ENCODE measurements around the gene CST7. TPM values are rescaled to one million over a fixed set of nuclear protein-coding genes. Genes with fewer than 3 reads are reported as not detected.

The CST7 gene
- total RNA-seq, 2 donors from 2014 or later, result 2.7 to 3.2 TPM

DNA sequence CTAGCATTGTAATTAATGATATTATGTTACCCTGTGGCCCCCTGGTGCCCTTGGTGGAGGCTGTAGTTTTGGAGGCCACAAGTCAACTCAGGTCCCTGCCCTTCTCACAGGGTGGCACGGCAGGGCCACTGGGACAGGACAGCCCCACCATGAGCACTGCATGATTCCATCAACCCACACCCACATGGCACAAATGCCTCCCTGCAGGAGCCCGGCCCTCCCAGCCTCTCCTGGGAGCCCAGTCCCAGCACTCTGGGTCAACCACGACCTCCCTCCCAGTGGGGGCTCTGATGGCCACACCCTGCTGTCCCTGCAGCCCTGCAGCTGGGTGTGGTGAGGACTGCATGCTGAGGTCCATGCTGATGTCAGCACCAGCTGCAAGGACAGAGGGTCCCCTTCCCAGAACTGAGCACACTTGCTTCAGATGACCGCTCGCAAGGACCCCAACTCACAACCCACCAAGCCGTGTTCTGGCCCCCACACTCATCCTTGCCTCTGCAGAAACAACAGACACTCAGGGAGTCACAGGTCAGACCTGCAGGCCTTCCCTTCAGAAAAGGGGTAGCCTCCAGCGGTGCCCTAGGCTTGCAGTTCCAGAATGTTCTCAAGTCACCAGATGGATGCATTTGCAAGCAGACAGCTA is 15.7 kb upstream of the CST7 start:
- Histone ChIP-seq H3K9me3 (no peaks in the 10 kb centered on the region), H3K4me3 (no peak overlapping the region), H3K27me3 (no peaks in the 10 kb centered on the region), H3K4me1 (no peaks in the 10 kb centered on the region), H3K36me3 (no peaks in the 10 kb centered on the region), H3K27ac (no peak overlapping the region)
- DNase-seq (ENCODE audit: low spot score), result no peak
- no peak for TF ChIP-seq CTCF (IDR thresholded peaks at IDR 0.05)

- TF ChIP-seq CTCF (IDR thresholded peaks at IDR 0.05), result no peak
- DNase-seq (ENCODE audit: low spot score), result no peak
- no peak overlapping the region for H3K4me3 ChIP-seq
- H3K36me3 ChIP-seq, result no peaks in the 10 kb centered on the region
- no peaks in the 10 kb centered on the region for H3K27me3 ChIP-seq
- no peaks in the 10 kb centered on the region for H3K4me1 ChIP-seq
- no peak overlapping the region for H3K27ac ChIP-seq
- no peaks in the 10 kb centered on the region for H3K9me3 ChIP-seq
Observed at GRCh38 chr20:24934101-24934661, 14.9 kb upstream of the CST7 start.

DNA sequence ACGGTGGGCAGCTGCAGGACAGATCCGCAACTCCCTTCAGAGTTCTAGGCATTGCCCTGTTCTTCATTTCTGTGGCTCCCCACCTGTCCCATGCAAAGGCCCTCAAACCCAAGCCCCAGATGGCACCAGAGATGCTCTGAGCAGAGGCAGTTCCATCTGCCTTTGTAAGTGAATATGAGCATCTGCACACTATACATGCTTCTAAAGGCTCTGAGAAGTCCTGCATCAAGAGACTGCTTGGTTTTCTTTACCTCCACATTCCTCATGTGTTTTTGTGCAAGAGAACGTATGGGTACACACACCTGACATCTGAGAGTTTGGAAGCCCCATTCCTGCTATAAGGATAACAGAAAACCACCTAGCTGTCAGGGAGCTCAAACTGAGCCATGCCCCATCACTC is 14.4 kb upstream of the CST7 start:
- H3K27ac ChIP-seq, result no peak overlapping the region
- no peak for DNase-seq (ENCODE audit: low spot score)
- H3K4me3 ChIP-seq, result no peak overlapping the region
- no peaks in the 10 kb centered on the region for H3K4me1 ChIP-seq
- TF ChIP-seq CTCF (IDR thresholded peaks at IDR 0.05), result no peak
- H3K9me3 ChIP-seq, result no peaks in the 10 kb centered on the region
- H3K27me3 ChIP-seq, result no peaks in the 10 kb centered on the region
- no peaks in the 10 kb centered on the region for H3K36me3 ChIP-seq

DNA sequence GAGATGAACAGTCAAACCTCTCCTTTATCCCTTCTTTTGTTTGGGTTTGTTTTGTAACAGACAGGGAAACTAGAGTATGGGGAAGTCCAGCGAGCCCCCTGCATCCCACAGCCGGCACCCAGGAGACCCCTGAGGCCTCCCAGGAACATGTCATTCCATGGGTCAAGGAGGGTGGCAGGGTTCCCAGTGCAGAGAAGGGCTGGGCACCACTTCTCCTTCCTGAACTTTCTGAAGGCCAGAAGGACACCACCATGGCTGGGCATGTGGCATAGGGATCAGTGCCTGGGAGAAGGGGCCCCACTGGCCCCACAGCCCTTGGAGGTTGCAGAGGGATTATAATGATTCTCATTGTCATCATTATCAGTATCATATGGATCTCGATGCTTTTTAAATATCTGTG is 13.9 kb upstream of the CST7 start:
- no peak for DNase-seq (ENCODE audit: low spot score)
- Histone ChIP-seq H3K4me1 (no peaks in the 10 kb centered on the region), H3K9me3 (no peaks in the 10 kb centered on the region), H3K27ac (no peak overlapping the region), H3K4me3 (no peak overlapping the region), H3K27me3 (no peaks in the 10 kb centered on the region), H3K36me3 (no peaks in the 10 kb centered on the region)
- no peak for TF ChIP-seq CTCF (IDR thresholded peaks at IDR 0.05)

DNA sequence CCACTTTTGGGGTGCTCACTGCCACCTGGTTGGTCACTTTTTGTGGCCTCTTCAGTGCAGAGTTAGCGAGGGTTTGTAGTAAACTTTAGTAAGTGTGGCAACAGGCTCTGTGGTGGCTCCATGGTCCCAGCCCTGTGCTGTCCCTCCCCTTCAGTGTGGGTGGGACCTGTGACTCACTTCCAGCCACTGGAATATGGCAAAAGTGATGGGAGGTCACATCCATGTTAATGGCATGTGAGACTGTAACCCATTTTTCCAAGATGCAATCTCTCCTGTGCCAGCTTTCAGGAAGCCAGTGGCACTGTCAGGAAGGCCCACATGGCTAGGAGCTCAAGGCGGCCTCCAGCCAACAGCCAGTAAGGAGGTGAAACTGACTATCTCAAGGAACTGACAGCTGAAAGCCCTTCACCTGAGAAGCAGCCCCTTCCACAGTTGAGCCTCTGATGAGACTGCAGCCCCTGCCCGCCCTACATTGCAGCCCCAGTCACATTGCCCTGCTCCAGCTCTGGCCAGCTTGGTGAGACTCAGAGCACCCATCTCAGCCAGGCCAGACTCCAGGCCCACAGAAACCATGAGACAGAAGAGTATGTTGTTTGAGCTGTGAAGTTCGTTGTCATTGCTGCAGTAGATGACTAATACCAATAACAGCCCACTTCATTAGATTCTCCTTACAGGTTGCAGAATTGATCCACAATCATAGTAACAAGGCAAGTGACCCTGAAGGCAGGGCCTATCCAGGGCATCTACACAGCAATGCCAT is 13.1 kb upstream of the CST7 start:
- Histone ChIP-seq H3K4me3 (no peak overlapping the region), H3K27ac (no peak overlapping the region), H3K9me3 (no peaks in the 10 kb centered on the region), H3K27me3 (no peaks in the 10 kb centered on the region), H3K4me1 (no peaks in the 10 kb centered on the region), H3K36me3 (no peaks in the 10 kb centered on the region)
- no peak for TF ChIP-seq CTCF (IDR thresholded peaks at IDR 0.05)
- DNase-seq (ENCODE audit: low spot score), result no peak

Measured in right atrium auricular region (tissue), 2 donors.